Right renal pelvis (tissue), 4 donors: Measurements from ENCODE around the gene APOA1. TPM values are rescaled to one million over a fixed set of nuclear protein-coding genes. Genes with fewer than 3 reads are reported as not detected.
"Not testable (repeated sequence)": the region's sequence is repeated elsewhere in the genome, so short reads cannot be mapped to it uniquely, and the experiment has no call there.

Experiments
- DNase-seq, 4 donors: peaks; one replicate each; pipeline ENCODE4 v3.0.0-alpha.2; 2013; ENCODE audit warnings: low read depth in 4 of 4, low spot score in 3 of 4, missing footprints in 1 of 4
- polyA plus RNA-seq, 4 donors: library from polyadenylated mRNA; unstranded; fragments of 120-200 nt; gene quantifications; one replicate each; pipeline ENCODE4 v1.2.1, GENCODE V29; 2013; ENCODE audit not compliant: insufficient read length in 4 of 4

The APOA1 gene
- polyA plus RNA-seq, 4 donors = 75.4 to 179 (median 109) TPM

- DNase-seq = peak in 2 of 4 donors; percentile 23
Observed at GRCh38 chr11:116835042-116835772, 2.2 kb downstream of the APOA1 start.

DNA sequence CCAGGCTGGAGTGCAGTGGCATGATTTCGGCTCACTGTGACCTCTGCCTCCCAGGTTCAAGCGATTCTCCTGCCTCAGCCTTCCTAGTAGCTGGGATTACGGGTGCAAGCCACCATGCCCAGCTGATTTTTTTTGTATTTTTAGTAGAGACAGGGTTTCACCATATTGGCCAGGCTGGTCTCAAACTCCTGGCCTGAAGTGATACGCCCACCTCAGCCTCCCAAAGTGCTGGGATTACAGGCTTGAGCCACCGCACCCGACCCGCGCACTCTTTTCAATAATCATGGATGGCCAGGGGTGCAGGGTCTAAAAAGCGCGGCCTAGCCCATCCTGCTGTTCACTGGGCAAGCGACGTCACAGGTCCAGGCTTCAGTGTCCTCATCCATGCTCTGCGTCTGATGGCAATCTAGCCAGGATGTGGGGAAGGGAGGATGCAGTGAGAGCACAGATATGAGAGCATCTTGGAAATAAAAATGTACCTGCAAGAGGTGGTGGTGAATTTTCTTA is 2.8 kb downstream of the APOA1 start:
- DNase-seq = not testable (repeated sequence)

DNA sequence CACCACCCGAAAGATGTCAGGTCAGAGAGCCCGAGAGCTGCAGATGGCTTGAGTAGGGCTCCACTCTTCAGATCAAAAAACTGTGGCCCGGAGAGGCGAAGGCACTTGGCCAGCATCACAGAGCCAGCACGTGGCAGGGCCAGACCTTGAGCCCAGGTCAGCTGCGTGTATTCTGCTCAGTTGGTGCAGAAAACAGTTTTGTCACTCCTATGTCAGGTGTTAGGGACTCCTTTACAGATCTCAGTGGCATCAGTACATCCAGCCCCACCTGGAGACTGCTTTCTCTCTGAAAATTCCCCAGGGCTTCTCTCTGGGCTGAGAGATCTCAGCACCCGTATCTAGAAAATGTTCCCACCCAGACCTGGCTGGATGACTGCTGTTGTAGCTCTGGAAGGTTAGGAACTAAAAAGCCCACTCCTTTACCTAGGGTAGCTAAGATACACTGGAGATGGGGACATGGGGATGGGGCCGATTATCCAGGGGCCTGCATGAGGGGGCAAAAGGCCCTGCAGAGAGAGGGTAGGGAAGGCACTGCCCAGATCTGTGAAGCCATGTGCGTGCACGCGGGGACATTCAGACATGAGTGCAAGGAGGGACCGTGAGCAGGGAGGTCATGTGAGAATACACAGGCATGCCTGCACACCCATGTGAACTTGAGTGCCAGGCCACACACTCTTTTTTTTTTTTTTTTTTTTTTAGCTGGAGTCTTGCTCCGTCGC is 3.4 kb downstream of the APOA1 start:
- no peak for DNase-seq

DNA sequence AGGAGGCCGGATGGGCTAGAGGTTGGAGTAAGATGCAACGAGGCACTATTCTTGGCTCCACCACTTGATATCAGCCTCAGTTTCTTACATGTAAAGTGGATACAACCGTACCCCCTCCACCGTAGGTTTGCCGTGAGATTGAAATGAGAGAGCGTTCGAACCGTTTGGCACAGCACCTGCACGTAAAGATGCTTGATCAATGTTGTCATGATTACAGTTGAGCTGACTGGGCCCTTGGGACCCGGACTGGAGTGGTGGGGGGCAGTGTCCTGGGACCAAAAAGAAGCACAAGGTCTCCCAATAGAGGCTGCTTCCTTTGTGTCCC is 4.0 kb downstream of the APOA1 start:
- no peak for DNase-seq

DNA sequence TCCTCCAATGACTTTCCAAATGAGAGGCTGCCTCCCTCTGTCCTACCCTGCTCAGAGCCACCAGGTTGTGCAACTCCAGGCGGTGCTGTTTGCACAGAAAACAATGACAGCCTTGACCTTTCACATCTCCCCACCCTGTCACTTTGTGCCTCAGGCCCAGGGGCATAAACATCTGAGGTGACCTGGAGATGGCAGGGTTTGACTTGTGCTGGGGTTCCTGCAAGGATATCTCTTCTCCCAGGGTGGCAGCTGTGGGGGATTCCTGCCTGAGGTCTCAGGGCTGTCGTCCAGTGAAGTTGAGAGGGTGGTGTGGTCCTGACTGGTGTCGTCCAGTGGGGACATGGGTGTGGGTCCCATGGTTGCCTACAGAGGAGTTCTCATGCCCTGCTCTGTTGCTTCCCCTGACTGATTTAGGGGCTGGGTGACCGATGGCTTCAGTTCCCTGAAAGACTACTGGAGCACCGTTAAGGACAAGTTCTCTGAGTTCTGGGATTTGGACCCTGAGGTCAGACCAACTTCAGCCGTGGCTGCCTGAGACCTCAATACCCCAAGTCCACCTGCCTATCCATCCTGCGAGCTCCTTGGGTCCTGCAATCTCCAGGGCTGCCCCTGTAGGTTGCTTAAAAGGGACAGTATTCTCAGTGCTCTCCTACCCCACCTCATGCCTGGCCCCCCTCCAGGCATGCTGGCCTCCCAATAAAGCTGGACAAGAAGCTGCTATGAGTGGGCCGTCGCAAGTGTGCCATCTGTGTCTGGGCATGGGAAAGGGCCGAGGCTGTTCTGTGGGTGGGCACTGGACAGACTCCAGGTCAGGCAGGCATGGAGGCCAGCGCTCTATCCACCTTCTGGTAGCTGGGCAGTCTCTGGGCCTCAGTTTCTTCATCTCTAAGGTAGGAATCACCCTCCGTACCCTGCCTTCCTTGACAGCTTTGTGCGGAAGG is 4.8 kb downstream of the APOA1 start:
- DNase-seq = no peak

DNA sequence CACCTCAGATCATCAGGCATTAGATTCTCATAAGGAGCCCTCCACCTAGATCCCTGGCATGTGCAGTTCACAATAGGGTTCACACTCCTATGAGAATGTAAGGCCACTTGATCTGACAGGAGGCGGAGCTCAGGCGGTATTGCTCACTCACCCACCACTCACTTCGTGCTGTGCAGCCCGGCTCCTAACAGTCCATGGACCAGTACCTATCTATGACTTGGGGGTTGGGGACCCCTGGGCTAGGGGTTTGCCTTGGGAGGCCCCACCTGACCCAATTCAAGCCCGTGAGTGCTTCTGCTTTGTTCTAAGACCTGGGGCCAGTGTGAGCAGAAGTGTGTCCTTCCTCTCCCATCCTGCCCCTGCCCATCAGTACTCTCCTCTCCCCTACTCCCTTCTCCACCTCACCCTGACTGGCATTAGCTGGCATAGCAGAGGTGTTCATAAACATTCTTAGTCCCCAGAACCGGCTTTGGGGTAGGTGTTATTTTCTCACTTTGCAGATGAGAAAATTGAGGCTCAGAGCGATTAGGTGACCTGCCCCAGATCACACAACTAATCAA is 5.6 kb downstream of the APOA1 start:
- DNase-seq = no peak

GRCh38 chr11:116830184-116830912 is 7.1 kb downstream of the APOA1 start:
- DNase-seq = no peak

- no peak for DNase-seq
Observed at GRCh38 chr11:116829525-116830183, 7.8 kb downstream of the APOA1 start, which contains the start of gene APOC3. Gene APOC3 (plus strand): TSS chr11:116829907. CDS start chr11:116830583, 676 bp downstream.

- no peak for DNase-seq
Observed at GRCh38 chr11:116828632-116829524, 8.5 kb downstream of the APOA1 start.

- DNase-seq = no peak
Observed at GRCh38 chr11:116827461-116827860, 10.0 kb downstream of the APOA1 start.

GRCh38 chr11:116826751-116827431 is 10.5 kb downstream of the APOA1 start:
- no peak for DNase-seq

GRCh38 chr11:116825854-116826750 is 11.3 kb downstream of the APOA1 start:
- DNase-seq = no peak

- no peak for DNase-seq
Observed at GRCh38 chr11:116825434-116825833, 12.0 kb downstream of the APOA1 start.

DNA sequence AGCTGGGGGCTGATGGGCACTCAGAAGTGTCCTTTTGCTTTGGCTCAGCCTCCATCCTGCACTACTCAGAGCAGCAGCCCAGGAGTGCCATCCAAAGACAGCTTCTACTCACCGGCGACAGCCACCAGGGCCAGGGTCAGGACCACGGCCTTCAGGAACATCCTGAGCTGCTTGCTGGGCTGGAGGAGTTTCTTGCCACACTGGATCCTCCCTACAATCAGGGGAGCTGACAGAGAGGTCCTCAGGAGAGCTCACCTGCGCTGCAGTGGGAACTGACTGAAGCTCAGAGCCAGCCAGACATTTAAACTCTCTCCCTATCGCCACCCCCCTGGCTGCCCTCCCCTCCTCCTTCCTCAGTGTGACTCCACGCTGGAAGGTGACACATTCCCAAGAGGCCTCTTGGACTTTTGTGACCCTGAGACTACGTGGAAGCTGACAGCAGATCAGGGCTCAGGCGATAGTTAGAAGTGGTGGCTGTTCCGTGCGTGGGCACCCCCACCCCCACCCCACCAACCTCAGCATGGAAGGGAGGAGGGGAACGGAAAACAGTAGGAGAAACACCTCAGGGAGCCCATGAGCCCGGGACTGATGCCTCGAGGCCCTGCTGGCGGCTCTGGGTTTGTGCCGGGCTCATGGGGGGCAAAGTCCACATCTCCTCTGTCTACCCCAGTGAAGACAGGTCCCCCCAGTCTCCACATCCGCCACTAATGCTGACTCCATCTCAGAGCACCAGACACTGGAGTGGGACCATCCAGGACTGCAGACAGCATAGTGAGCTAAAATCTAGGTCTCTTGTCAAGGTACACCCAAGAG is 14.2 kb downstream of the APOA1 start, which contains the start of gene APOA4:
Gene APOA4, minus strand, starts transcription at position 274 of the 813 bp plus-strand sequence. Its CDS starts 113 bp downstream, at position 161.
- no peak for DNase-seq

GRCh38 chr11:116822575-116822974 is 14.8 kb downstream of the APOA1 start:
- DNase-seq = no peak
